H1 (cell line): ENCODE measurements around the gene HGFAC.

Experiments
- BACH1 ChIP-seq: IDR thresholded peaks from 2 replicates; pipeline ENCODE4 v1.6.1; 2012; ENCODE audit warnings: low read length, improper control_type of control experiment
- BRCA1 ChIP-seq: IDR thresholded peaks from 2 replicates; pipeline ENCODE4 v1.6.1; 2012; ENCODE audit warnings: low read depth, low read length, improper control_type of control experiment
- CEBPB ChIP-seq: IDR thresholded peaks from 2 replicates; pipeline ENCODE4 v1.6.1; 2012; ENCODE audit warnings: low read depth, low read length
- CTCF ChIP-seq, 3 experiments: IDR thresholded peaks; 1 replicate in 2 of 3; 2 replicates in 1 of 3; pipeline versions ENCODE4 v1.5.1 to v1.6.1; 2011; ENCODE audit warnings: low read length in 3 of 3, mild to moderate bottlenecking in 3 of 3, inconsistent platforms in 2 of 3, low read depth in 1 of 3, moderate library complexity in 1 of 3; ENCODE audit not compliant: insufficient read depth in 1 of 3; ENCODE audit errors: control extremely low read depth in 1 of 3
- EP300 ChIP-seq, 2 experiments: IDR thresholded peaks; 1 replicate in 1 of 2; 2 replicates in 1 of 2; pipeline ENCODE4 v1.6.1; 2011 to 2012; ENCODE audit warnings: low read depth in 2 of 2, low read length in 2 of 2, mild to moderate bottlenecking in 2 of 2, borderline replicate concordance in 1 of 2, inconsistent platforms in 1 of 2, moderate library complexity in 1 of 2
- JUN ChIP-seq: IDR thresholded peaks from 2 replicates; pipeline ENCODE4 v1.6.1; 2011; ENCODE audit warnings: low read depth, mild to moderate bottlenecking, improper control_type of control experiment, low read length
- RFX5 ChIP-seq: IDR thresholded peaks from 2 replicates; pipeline ENCODE4 v1.6.1; 2011; ENCODE audit warnings: low read depth, low read length, improper control_type of control experiment, borderline replicate concordance
- YY1 ChIP-seq: IDR thresholded peaks from 2 replicates; pipeline ENCODE4 v1.6.1; 2011; ENCODE audit warnings: low read depth, mild to moderate bottlenecking, low read length

GRCh38 chr4:3497523-3498389, 56.0 kb downstream of the HGFAC start:
- TF ChIP-seq CTCF (IDR thresholded peaks at IDR 0.05; ENCODE audit: control extremely low read depth in 1 of 3, insufficient read depth in 1 of 3, low read depth in 1 of 3, low read length in 3 of 3) (no peak), CEBPB (no peak), BRCA1 (no peak), BACH1 (no peak), EP300 (IDR thresholded peaks at IDR 0.05; ENCODE audit: borderline replicate concordance in 1 of 2, low read depth in 2 of 2, low read length in 2 of 2) (no peak), JUN (no peak), YY1 (no peak), RFX5 (no peak)
